ENCODE measurements around the gene ZFAND2A. TPM values are rescaled to one million over a fixed set of nuclear protein-coding genes. Genes with fewer than 3 reads are reported as not detected.

Gene ZFAND2A
- polyA plus RNA-seq, 10 donors = 10.2 to 17.9 (median 13.8) TPM

GRCh38 chr7:1109581-1110310 lies 50.2 kb downstream of the ZFAND2A start:
- DNase-seq = no peak

DNA sequence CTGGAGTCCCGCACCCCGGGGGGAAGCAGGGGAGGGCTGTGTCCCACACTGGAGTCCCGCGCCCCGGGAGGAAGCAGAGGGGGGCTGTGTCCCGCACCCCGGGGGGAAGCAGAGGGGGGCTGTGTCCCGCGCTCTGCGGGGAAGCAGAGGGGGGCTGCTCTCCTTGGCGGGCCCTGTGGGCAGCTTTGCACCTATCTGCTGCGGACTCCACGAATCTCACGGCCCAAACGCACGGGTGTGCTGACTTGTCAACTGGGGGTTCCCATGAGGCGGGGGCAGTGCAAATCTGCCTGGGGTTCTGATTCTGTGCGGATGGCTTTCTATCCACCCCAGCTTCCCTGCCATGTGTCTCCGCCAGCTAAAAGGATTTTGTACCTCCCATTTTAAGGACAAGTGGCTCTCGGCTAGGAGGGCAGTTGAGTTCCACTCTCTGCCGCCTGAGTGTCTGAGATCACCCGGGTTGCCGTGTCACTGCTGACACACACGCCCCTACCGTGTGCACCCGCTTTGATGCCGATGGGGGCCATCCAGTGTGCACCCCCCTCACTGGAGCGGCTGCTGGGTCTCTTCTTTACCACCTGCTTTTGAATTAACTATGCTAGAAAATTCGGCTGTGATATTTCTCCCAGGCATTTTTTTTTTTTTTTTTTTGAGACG lies 51.6 kb downstream of the ZFAND2A start:
- DNase-seq = no peak

DNA sequence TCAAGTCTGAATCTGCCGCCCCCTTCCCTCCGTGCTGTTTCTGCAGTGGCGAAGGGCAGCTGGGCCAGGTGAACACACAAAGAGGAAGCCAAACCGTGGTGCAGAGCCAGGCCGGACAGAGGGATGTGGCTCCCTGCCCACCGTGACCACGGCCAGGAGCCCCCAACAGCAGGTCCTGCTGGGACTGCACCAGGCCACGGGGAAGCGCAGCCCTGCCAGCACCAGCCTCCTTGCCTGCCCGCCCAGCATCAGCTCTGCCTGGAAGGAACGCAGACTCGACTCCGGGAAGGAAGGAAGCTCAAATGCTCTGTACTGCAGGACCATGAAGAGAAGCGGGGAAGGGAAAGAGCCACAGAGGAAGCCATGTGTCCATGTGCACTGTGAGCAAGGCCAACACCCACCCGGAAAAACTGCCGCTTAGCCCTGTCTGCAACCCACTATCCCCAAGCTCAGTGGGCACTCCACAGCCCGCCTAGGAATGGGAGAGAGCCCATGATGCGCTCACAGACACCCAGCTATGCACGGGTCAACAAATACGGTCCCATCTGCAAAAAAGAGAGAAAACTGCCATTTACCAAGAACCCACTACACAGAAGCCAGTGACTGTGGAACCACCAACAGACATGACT lies 53.1 kb downstream of the ZFAND2A start:
- DNase-seq = no peak

DNA sequence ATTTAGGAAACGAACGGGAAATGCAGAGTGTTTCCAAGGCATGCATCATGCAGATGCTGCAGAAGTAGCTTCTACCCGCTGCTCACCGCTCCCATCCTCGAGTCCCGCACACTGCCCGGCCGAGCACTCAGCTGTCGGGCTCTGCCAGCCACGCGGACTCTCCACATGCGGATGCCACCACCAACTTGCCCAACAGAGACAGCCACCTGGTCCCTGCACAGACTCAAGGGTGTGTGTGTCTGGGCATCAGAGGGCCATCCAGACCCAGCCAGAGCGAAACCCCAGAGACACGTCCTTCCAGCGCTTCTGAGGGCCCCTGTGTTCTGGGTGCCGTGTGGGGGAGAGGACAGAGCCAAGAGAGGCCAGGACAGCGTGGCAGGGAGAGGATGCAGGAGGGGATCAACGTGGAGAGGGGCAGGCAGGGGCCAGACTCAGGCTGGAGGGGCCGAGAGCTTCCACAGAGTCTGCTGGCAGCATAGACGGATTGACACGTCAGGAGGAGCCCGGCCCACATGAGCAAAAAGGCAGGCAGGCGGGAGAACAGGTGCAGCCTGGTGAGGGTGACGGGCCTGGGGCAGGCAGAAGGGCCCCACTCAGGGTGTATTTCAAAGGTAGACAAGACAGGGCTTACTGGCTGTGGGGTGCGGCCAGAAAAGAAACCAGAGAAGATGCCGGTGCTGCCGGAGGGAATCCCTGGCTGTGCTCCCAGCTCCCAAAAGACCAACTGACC lies 53.8 kb downstream of the ZFAND2A start:
- DNase-seq = no peak

GRCh38 chr7:1105189-1105588 lies 54.8 kb downstream of the ZFAND2A start:
- no peak for DNase-seq

DNA sequence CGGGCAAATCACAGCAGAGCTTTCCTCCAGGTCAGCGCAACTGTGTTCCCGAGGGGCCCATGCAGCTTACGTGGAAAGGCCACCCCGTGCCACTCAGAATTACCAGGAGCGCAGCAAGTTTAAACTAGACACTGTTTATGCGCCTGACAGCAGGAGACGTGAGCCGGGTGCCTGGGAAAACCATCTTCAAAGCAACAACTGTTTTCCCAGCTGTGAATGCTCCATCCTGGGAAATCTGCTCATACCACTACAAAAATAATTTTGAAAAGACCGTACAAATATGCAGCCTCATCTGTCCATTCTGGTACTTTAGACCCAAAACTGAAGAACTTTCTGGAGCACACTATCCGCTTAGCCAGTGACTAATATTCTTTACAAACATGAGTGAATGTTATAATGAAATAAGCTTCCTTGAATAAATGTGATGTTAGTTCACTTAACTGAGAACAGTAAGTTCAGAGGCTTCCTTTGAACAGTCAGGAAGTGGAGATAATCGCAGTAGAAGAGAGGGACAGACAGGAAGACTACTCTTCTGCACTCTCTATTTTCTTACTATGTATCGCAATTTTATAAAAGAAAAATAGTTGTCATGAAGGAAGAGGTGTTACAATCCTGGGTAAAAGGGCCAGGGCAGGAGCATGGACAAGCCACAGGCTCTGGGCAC lies 55.3 kb downstream of the ZFAND2A start:
- DNase-seq = no peak

DNA sequence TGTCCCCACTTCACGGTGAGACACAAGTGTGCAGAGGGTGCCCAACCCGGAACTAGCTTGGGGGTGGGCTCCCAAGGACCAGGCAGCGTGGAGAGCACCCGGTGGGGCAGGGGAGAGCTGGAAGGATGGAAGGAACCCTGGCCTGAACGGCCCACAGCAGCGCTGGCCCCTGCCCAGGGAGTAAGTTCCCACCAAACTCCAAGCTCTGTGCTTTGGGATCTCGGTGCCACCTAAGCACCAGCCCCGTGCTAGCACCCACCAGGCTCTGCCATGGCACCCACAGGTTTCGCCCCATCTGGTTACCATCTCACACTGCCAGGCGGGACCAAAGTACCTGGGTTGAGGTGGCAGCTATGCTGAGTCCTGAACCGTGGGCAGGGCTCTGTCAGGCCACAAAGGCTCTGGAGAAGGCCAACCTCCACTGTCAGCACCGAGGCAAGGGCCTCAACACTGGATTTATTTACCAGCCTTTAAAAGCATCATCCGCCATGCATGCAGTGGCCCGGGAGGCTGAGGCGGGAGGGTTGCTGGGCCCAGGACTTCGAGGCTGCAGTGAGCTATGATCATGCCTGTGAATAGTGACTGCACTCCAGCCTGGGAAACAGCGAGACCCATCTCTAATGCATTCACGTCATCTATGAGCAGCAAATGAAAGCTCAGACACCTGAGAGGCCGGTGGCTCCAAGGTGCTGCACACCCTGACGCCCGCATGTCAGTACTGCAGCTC lies 56.0 kb downstream of the ZFAND2A start:
- no peak for DNase-seq

GRCh38 chr7:1103009-1103788 lies 56.8 kb downstream of the ZFAND2A start:
- no peak for DNase-seq

Other genes with a start within 250 kb of the ZFAND2A start
- gene ADAP1, start 205.5 kb downstream of the ZFAND2A start, polyA plus RNA-seq (ENCODE audit: insufficient read length in 10 of 10) = 1 to 10 TPM; 1.4 to 4.3 (median 2.3) TPM
- gene COX19, start 184.6 kb downstream of the ZFAND2A start, polyA plus RNA-seq (ENCODE audit: insufficient read length in 10 of 10) = 10 to 100 TPM in 6 of 10 donors, 1 to 10 TPM in 4; 7.0 to 12.4 (median 10.5) TPM
- gene CYP2W1, start 177.0 kb downstream of the ZFAND2A start, polyA plus RNA-seq (ENCODE audit: insufficient read length in 10 of 10) = 10 to 100 TPM in 2 of 10 donors, under 1 TPM in 8; 0.27 to 11.0 (median 0.36) TPM
- gene GPR146, start 115.7 kb downstream of the ZFAND2A start, polyA plus RNA-seq (ENCODE audit: insufficient read length in 10 of 10) = 1 to 10 TPM; 1.4 to 4.4 (median 3.2) TPM
- gene GPER1, start 72.1 kb downstream of the ZFAND2A start, polyA plus RNA-seq (ENCODE audit: insufficient read length in 10 of 10) = 10 to 100 TPM in 5 of 10 donors, 1 to 10 TPM in 5; 6.5 to 15.5 (median 9.9) TPM
- under 1 TPM in 3 of 10 donors, not detected in 7; 0.09 to 0.46 (median 0.26) TPM for gene UNCX, start 72.7 kb upstream of the ZFAND2A start, polyA plus RNA-seq (ENCODE audit: insufficient read length in 10 of 10)